HG03439 (cell line): ENCODE data around the gene ASZ1.
"Not testable (repeated sequence)": the region's sequence is repeated elsewhere in the genome, so short reads cannot be mapped to it uniquely, and the experiment has no call there.

Source experiments
- ATAC-seq: cut with Tn5 transposase; IDR thresholded peaks from one replicate; pipeline ENCODE4 v1.9.1; 2021; ENCODE audit warnings: mild to moderate bottlenecking, moderate library complexity; ENCODE audit not compliant: unreplicated experiment

Gene ASZ1

GRCh38 chr7:117427258-117427701, at the start of gene ASZ1:
Gene ASZ1, minus strand, starts transcription at chr7:117427493. Its CDS starts 33 bp downstream, at chr7:117427460.
- ATAC-seq, result no peak

- no peak for ATAC-seq
These were observed 49.4 kb upstream of the ASZ1 start for GRCh38 chr7:117476557-117477215.

GRCh38 chr7:117472335-117472734, 45.0 kb upstream of the ASZ1 start:
- ATAC-seq, result no peak

GRCh38 chr7:117470777-117471176, 43.5 kb upstream of the ASZ1 start:
- ATAC-seq, result no peak

GRCh38 chr7:117468174-117468573, 40.9 kb upstream of the ASZ1 start:
- no peak for ATAC-seq

- not testable (repeated sequence) for ATAC-seq
These were observed 33.5 kb upstream of the ASZ1 start for GRCh38 chr7:117460815-117461214.

- ATAC-seq, result no peak
These were observed 32.4 kb upstream of the ASZ1 start for GRCh38 chr7:117459735-117460134.

- no peak for ATAC-seq
These were observed 31.8 kb upstream of the ASZ1 start for GRCh38 chr7:117458977-117459583.

- no peak for ATAC-seq
These were observed 21.4 kb upstream of the ASZ1 start for GRCh38 chr7:117448655-117449054.

- no peak for ATAC-seq
These were observed 19.0 kb upstream of the ASZ1 start for GRCh38 chr7:117446220-117446815.

- no peak for ATAC-seq
These were observed 17.9 kb upstream of the ASZ1 start for GRCh38 chr7:117445206-117445605.

GRCh38 chr7:117444646-117445045, 17.4 kb upstream of the ASZ1 start:
- ATAC-seq, result no peak

GRCh38 chr7:117435475-117436043, 8.3 kb upstream of the ASZ1 start:
- ATAC-seq, result peak; percentile 96

GRCh38 chr7:117424090-117424829, 3.0 kb downstream of the ASZ1 start:
- ATAC-seq, result peak; percentile 86

GRCh38 chr7:117414591-117414990, 12.7 kb downstream of the ASZ1 start:
- ATAC-seq, result not testable (repeated sequence)

- no peak for ATAC-seq
These were observed 14.2 kb downstream of the ASZ1 start for GRCh38 chr7:117412946-117413559.

GRCh38 chr7:117412390-117412789, 14.9 kb downstream of the ASZ1 start:
- ATAC-seq, result no peak

- ATAC-seq, result no peak
These were observed 15.8 kb downstream of the ASZ1 start for GRCh38 chr7:117411539-117411938.

- no peak for ATAC-seq
These were observed 18.5 kb downstream of the ASZ1 start for GRCh38 chr7:117408831-117409230.

GRCh38 chr7:117405519-117405918, 21.8 kb downstream of the ASZ1 start:
- no peak for ATAC-seq

- ATAC-seq, result no peak
These were observed 23.6 kb downstream of the ASZ1 start for GRCh38 chr7:117403737-117404136.
